Neural cell (in vitro differentiated cells): ENCODE results near the gene TRIM44. TPM values are rescaled to one million over a fixed set of nuclear protein-coding genes. Genes with fewer than 3 reads are reported as not detected.
"Not testable (repeated sequence)": the region's sequence is repeated elsewhere in the genome, so short reads cannot be mapped to it uniquely, and the experiment has no call there.

Experiments
- H2AFZ ChIP-seq: fragments of 200-600, 300-800 bp; sonication (generic), shearing (Covaris generic); 2 replicates; pipeline ENCODE4 v1.6.0; 2014; ENCODE audit warnings: low read depth, mild to moderate bottlenecking, antibody characterized with exemption, low read length, moderate library complexity
- H3F3A ChIP-seq: fragments of 200-600 bp; shearing (Covaris generic); 2 replicates; pipeline ENCODE4 v1.6.1; 2016; ENCODE audit warnings: mild to moderate bottlenecking, moderate library complexity, mixed read lengths, antibody characterized with exemption, low read length; ENCODE audit not compliant: insufficient read depth, poor library complexity, severe bottlenecking
- H3K27ac ChIP-seq: fragments of 200-600, 300-800 bp; sonication (generic), shearing (Covaris generic); 2 replicates; pipeline ENCODE4 v1.5.1; 2014; ENCODE audit warnings: mild to moderate bottlenecking, low read length, moderate library complexity
- H3K27me3 ChIP-seq: fragments of 300-800, 200-600 bp; sonication (generic), shearing (Covaris generic); 2 replicates; pipeline ENCODE4 v1.6.0; 2014; ENCODE audit warnings: mild to moderate bottlenecking, low read depth, low read length, moderate library complexity; ENCODE audit not compliant: insufficient read depth
- H3K36me3 ChIP-seq: fragments of 300-800, 200-600 bp; sonication (generic), shearing (Covaris generic); 2 replicates; pipeline ENCODE4 v1.5.1; 2014; ENCODE audit warnings: mild to moderate bottlenecking, antibody characterized with exemption, low read length, moderate library complexity; ENCODE audit not compliant: insufficient read depth
- H3K4me2 ChIP-seq: fragments of 300-800, 200-600 bp; sonication (generic), shearing (Covaris generic); 2 replicates; pipeline ENCODE4 v1.6.0; 2014; ENCODE audit warnings: mild to moderate bottlenecking, low read length
- H3K4me3 ChIP-seq: fragments of 300-800, 200-600 bp; sonication (generic), shearing (Covaris generic); 2 replicates; pipeline ENCODE4 v1.5.1; 2014; ENCODE audit warnings: mild to moderate bottlenecking, low read length, moderate library complexity
- H3K79me2 ChIP-seq: fragments of 200-600 bp; shearing (Covaris generic); replicated peaks from 2 replicates; pipeline ENCODE4 v1.6.0; 2014; ENCODE audit warnings: mild to moderate bottlenecking, low read length, moderate library complexity; ENCODE audit not compliant: insufficient read depth
- H3K9ac ChIP-seq: fragments of 300-800, 200-600 bp; sonication (generic), shearing (Covaris generic); 2 replicates; pipeline ENCODE4 v1.6.1; 2016; ENCODE audit warnings: mild to moderate bottlenecking, low read length, mixed read lengths
- H3K9me2 ChIP-seq: fragments of 200-600 bp; shearing (Covaris generic); 2 replicates; pipeline ENCODE4 v1.6.1; 2016; ENCODE audit warnings: mild to moderate bottlenecking, low read length, mixed read lengths; ENCODE audit not compliant: insufficient read depth
- H3K9me3 ChIP-seq: fragments of 200-600, 300-800 bp; sonication (generic), shearing (Covaris generic); 2 replicates; pipeline ENCODE4 v1.6.1; 2016; ENCODE audit warnings: mild to moderate bottlenecking, mixed run types, low read length, moderate library complexity, mixed read lengths
- H4K20me1 ChIP-seq: fragments of 200-600 bp; shearing (Covaris generic); 2 replicates; pipeline ENCODE4 v1.6.1; 2016; ENCODE audit warnings: mild to moderate bottlenecking, mixed run types; ENCODE audit not compliant: insufficient read depth
- EP300 ChIP-seq: fragments of 450-650 bp; conservative IDR thresholded peaks from 2 replicates; pipeline ENCODE4 v1.6.1; 2014; ENCODE audit warnings: antibody characterized with exemption, mild to moderate bottlenecking, moderate library complexity; ENCODE audit not compliant: poor library complexity, severe bottlenecking
- EZH2 ChIP-seq: fragments of 200-600, 300-800 bp; shearing (Covaris generic), sonication (generic); IDR thresholded peaks from 2 replicates; pipeline ENCODE4 v1.6.1; 2014; ENCODE audit warnings: antibody characterized with exemption, low read length, borderline replicate concordance, mild to moderate bottlenecking; ENCODE audit not compliant: insufficient read depth, poor library complexity, severe bottlenecking
- MXI1 ChIP-seq: fragments of 450-650 bp; conservative IDR thresholded peaks from 2 replicates; pipeline ENCODE4 v1.6.1; 2014; ENCODE audit warnings: antibody characterized with exemption, mild to moderate bottlenecking; ENCODE audit not compliant: poor library complexity, severe bottlenecking
- POLR2AphosphoS5 ChIP-seq: IDR thresholded peaks from 2 replicates; pipeline ENCODE4 v1.6.1; 2012
- RAD21 ChIP-seq: fragments of 450-650 bp; conservative IDR thresholded peaks from 2 replicates; pipeline ENCODE4 v1.6.1; 2014; ENCODE audit warnings: antibody characterized with exemption, mild to moderate bottlenecking, moderate library complexity
- SMC3 ChIP-seq: fragments of 450-650 bp; conservative IDR thresholded peaks from 2 replicates; pipeline ENCODE4 v1.6.1; 2014; ENCODE audit warnings: antibody characterized with exemption, mild to moderate bottlenecking, moderate library complexity; ENCODE audit not compliant: poor library complexity
- TAF1 ChIP-seq: IDR thresholded peaks from 2 replicates; pipeline ENCODE4 v1.6.1; 2012; ENCODE audit warnings: low read depth
- polyA plus RNA-seq: library from polyadenylated mRNA; depleted of rRNA; stranded (reverse); fragments of >200 nt; gene quantifications from 2 replicates; pipeline ENCODE4 v1.2.3, GENCODE V29; 2014
- TF ChIP-seq, protein P1 (sequence below): IDR thresholded peaks from 2 replicates; pipeline ENCODE4 v1.6.1; 2012; ENCODE audit warnings: borderline replicate concordance
- TF ChIP-seq, protein P2 (sequence below): fragments of 450-650 bp; IDR thresholded peaks from 2 replicates; pipeline ENCODE4 v1.5.1; 2014; ENCODE audit warnings: antibody characterized with exemption, mild to moderate bottlenecking, moderate library complexity; ENCODE audit not compliant: poor library complexity, severe bottlenecking

The TRIM44 gene
- polyA plus RNA-seq, 1 donor from 2014 or later, result 14.9 TPM

DNA sequence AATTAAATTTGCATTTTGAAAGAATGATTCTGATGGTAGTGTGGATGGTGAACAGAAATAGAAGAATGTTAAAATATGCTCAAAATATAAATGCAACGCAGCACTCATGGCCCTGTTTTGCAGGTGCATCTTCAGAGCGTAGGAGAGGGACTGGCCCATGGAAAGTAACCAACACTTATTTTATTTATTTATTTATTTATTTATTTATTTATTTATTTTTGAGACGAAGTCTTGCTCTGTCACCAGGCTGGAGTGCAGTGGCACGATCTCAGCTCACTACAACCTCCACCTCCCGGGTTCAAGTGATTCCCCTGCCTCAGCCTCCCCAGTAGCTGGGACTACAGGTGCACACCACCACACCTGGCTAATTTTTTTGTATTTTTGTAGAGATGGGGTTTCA, 9.8 kb upstream of the TRIM44 start:
- H3K9ac ChIP-seq, H4K20me1 ChIP-seq, H3K4me2 ChIP-seq, H3K27ac ChIP-seq, H3F3A ChIP-seq, H2AFZ ChIP-seq, H3K36me3 ChIP-seq, H3K27me3 ChIP-seq, H3K9me2 ChIP-seq, H3K79me2 ChIP-seq, H3K4me3 ChIP-seq, H3K9me3 ChIP-seq: not testable (repeated sequence)

DNA sequence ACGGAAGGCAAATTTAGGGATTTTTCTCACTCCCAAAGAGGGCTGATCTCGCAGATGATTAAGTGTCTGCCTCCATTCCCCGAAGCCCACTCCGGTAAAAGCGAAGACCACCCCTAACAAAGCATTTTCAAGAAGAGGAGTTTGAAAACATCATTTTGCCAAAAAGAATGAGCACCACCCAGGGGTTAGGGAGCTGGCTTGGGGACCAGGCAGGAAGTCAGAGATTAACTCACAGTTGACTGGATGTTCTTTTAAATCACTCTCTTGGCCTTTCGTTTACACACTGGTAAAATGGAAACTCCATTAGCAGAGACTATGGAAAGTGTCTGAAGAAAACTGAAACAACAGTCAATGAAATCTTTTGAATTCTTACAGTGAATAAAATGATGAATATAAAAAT, 7.9 kb upstream of the TRIM44 start:
- Histone ChIP-seq H4K20me1 (no peaks in the 10 kb centered on the region), H3K27me3 (no peaks in the 10 kb centered on the region), H2AFZ (no peak overlapping the region), H3K9ac (no peak overlapping the region), H3K36me3 (no peaks in the 10 kb centered on the region), H3K4me3 (no peak overlapping the region), H3F3A (no peaks in the 10 kb centered on the region), H3K4me2 (no peak overlapping the region), H3K9me2 (no peaks in the 10 kb centered on the region), H3K79me2 (no peaks in the 10 kb centered on the region), H3K9me3 (no peaks in the 10 kb centered on the region), H3K27ac (no peak overlapping the region)
- TF ChIP-seq POLR2AphosphoS5, result no peak
- TF ChIP-seq SMC3, result no peak
- TF ChIP-seq TAF1, result no peak
- no peak for TF ChIP-seq MXI1
- TF ChIP-seq RAD21, result no peak
- TF ChIP-seq, protein P1, sequence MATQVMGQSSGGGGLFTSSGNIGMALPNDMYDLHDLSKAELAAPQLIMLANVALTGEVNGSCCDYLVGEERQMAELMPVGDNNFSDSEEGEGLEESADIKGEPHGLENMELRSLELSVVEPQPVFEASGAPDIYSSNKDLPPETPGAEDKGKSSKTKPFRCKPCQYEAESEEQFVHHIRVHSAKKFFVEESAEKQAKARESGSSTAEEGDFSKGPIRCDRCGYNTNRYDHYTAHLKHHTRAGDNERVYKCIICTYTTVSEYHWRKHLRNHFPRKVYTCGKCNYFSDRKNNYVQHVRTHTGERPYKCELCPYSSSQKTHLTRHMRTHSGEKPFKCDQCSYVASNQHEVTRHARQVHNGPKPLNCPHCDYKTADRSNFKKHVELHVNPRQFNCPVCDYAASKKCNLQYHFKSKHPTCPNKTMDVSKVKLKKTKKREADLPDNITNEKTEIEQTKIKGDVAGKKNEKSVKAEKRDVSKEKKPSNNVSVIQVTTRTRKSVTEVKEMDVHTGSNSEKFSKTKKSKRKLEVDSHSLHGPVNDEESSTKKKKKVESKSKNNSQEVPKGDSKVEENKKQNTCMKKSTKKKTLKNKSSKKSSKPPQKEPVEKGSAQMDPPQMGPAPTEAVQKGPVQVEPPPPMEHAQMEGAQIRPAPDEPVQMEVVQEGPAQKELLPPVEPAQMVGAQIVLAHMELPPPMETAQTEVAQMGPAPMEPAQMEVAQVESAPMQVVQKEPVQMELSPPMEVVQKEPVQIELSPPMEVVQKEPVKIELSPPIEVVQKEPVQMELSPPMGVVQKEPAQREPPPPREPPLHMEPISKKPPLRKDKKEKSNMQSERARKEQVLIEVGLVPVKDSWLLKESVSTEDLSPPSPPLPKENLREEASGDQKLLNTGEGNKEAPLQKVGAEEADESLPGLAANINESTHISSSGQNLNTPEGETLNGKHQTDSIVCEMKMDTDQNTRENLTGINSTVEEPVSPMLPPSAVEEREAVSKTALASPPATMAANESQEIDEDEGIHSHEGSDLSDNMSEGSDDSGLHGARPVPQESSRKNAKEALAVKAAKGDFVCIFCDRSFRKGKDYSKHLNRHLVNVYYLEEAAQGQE, result no peak
- no peak for TF ChIP-seq EZH2
- TF ChIP-seq EP300, result no peak

DNA sequence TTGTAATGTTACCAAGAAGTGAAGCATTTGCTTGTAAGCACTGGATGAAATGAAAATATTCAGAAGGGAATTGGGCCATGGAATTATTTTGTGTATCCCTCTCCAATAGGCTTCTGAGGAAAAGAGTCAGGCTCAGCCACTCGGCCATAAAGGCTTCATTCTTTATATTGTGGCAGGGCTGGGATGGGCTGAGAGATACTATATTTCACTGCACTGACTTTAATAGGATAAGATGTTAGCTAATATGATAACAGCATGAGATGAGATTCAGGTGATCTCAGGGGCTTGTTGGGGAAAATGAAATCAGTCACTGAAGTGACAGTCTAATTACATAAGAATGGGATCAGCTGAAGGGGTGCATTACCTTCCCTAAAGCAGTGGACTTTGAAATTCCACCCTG, 7.3 kb upstream of the TRIM44 start:
- Histone ChIP-seq H3F3A (no peaks in the 10 kb centered on the region), H2AFZ (no peak overlapping the region), H3K4me2 (no peak overlapping the region), H3K9me3 (no peaks in the 10 kb centered on the region), H3K27me3 (no peaks in the 10 kb centered on the region), H3K9ac (no peak overlapping the region), H3K36me3 (no peaks in the 10 kb centered on the region), H3K4me3 (no peak overlapping the region), H4K20me1 (no peaks in the 10 kb centered on the region), H3K9me2 (no peaks in the 10 kb centered on the region), H3K27ac (no peak overlapping the region), H3K79me2 (no peaks in the 10 kb centered on the region)
- TF ChIP-seq SMC3 (no peak), POLR2AphosphoS5 (no peak), EZH2 (no peak), MXI1 (no peak), EP300 (no peak), RAD21 (no peak), TAF1 (no peak)
- TF ChIP-seq, protein P1, result no peak
- TF ChIP-seq, protein P2, sequence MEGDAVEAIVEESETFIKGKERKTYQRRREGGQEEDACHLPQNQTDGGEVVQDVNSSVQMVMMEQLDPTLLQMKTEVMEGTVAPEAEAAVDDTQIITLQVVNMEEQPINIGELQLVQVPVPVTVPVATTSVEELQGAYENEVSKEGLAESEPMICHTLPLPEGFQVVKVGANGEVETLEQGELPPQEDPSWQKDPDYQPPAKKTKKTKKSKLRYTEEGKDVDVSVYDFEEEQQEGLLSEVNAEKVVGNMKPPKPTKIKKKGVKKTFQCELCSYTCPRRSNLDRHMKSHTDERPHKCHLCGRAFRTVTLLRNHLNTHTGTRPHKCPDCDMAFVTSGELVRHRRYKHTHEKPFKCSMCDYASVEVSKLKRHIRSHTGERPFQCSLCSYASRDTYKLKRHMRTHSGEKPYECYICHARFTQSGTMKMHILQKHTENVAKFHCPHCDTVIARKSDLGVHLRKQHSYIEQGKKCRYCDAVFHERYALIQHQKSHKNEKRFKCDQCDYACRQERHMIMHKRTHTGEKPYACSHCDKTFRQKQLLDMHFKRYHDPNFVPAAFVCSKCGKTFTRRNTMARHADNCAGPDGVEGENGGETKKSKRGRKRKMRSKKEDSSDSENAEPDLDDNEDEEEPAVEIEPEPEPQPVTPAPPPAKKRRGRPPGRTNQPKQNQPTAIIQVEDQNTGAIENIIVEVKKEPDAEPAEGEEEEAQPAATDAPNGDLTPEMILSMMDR, result no peak
